Mammary epithelial cell (primary cell): Measurements from ENCODE around the gene TAB3.

Experiments
- EZH2 ChIP-seq: IDR thresholded peaks from 2 replicates; pipeline ENCODE4 v1.6.1; 2012; ENCODE audit warnings: low read length, inconsistent platforms, borderline replicate concordance
- TF ChIP-seq, protein P1 (sequence below), 2 donors: IDR thresholded peaks in 1 of 2; conservative IDR thresholded peaks in 1 of 2; 2 replicates each; pipeline ENCODE4 v1.5.1; 2011 to 2012; ENCODE audit warnings: inconsistent platforms in 2 of 2, low read length in 2 of 2, mild to moderate bottlenecking in 2 of 2, control low read depth in 1 of 2, low read depth in 1 of 2; ENCODE audit not compliant: insufficient read depth in 1 of 2; ENCODE audit errors: extremely low read depth in 1 of 2

DNA sequence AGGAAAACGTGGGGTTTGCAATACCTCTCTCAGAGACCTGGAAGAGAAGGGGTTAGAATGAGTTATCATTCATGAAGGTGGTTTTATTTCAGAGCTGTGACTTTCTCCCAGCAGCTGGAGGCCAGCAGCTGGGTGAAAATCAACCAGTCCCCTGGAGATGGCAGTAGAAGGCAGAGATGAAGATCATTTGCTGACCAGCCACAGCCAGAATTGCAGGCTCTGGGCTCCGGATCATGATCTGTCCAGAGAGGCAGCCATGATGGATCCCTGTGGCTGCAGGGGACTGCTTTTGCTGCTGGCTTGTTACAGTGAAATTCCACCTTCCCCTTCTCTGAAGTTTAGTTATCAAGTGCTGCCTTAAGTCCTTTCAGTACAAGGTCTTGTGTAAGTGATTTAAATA is 46.9 kb upstream of the TAB3 start:
- TF ChIP-seq, protein P1, sequence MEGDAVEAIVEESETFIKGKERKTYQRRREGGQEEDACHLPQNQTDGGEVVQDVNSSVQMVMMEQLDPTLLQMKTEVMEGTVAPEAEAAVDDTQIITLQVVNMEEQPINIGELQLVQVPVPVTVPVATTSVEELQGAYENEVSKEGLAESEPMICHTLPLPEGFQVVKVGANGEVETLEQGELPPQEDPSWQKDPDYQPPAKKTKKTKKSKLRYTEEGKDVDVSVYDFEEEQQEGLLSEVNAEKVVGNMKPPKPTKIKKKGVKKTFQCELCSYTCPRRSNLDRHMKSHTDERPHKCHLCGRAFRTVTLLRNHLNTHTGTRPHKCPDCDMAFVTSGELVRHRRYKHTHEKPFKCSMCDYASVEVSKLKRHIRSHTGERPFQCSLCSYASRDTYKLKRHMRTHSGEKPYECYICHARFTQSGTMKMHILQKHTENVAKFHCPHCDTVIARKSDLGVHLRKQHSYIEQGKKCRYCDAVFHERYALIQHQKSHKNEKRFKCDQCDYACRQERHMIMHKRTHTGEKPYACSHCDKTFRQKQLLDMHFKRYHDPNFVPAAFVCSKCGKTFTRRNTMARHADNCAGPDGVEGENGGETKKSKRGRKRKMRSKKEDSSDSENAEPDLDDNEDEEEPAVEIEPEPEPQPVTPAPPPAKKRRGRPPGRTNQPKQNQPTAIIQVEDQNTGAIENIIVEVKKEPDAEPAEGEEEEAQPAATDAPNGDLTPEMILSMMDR (conservative IDR thresholded peaks at IDR 0.05 in 1 of 2, IDR thresholded peaks at IDR 0.05 in 1 of 2; ENCODE audit: extremely low read depth in 1 of 2, insufficient read depth in 1 of 2, low read depth in 1 of 2, low read length in 2 of 2) = peak; percentile 30 to 48
- TF ChIP-seq EZH2 = no peak
